GM12878 (cell line): ENCODE data around the gene PDE8B. TPM values are rescaled to one million over a fixed set of nuclear protein-coding genes. Genes with fewer than 3 reads are reported as not detected.

Experiments used
- ATAC-seq: fragments of 200-7000 bp; cut with Tn5 transposase; 3 replicates; pipeline ENCODE4 v1.9.1; 2020; ENCODE audit warnings: mild to moderate bottlenecking, moderate library complexity
- BruUV-seq: library from RNA; stranded (reverse); fragments of 400-500 nt; replicated peaks from 2 replicates; lab custom pipeline; 2021; lab: Mats Ljungman, UMichigan
- CTCF ChIA-PET: fragments of 300-600 bp; sonication (Branson Sonifier 250); formaldehyde crosslinking; extraction: SDS; loops from one replicate; lab custom pipeline; 2021; ENCODE audit warnings: inconsistent platforms; lab: Yijun Ruan, JAX
- POLR2A ChIA-PET: fragments of 350-600 bp; formaldehyde crosslinking; extraction: SDS; loops from one replicate; lab custom pipeline; 2021; ENCODE audit warnings: inconsistent platforms; lab: Charles Lee
- RAD21 ChIA-PET: fragments of 300-600 bp; sonication (Branson Sonifier 250); formaldehyde crosslinking; loops from one replicate; lab custom pipeline; 2023; ENCODE audit warnings: antibody characterized with exemption; ENCODE audit not compliant: unreplicated experiment; lab: Charles Lee
- SMC1A ChIA-PET: fragments of 300-600 bp; sonication (Branson Sonifier 250); formaldehyde crosslinking; loops from one replicate; lab custom pipeline; 2023; ENCODE audit not compliant: unreplicated experiment, uncharacterized antibody; lab: Charles Lee
- DNase-seq: peaks from one replicate; pipeline ENCODE4 v3.0.0-alpha.2; 2011; ENCODE audit warnings: low read depth, low spot score
- FAIRE-seq: peaks from 3 replicates; lab custom pipeline; 2011; peaks lifted over from hg19 to GRCh38; lab: Jason Lieb, UNC
- H2AFZ ChIP-seq: 2 replicates; pipeline ENCODE4 v1.6.0; 2011; ENCODE audit warnings: low read depth, low read length, control low read depth; ENCODE audit not compliant: control insufficient read depth
- H3K27ac ChIP-seq: 2 replicates; pipeline ENCODE4 v1.5.1; 2011; ENCODE audit warnings: control low read depth; ENCODE audit not compliant: control insufficient read depth, insufficient read depth
- H3K27me3 ChIP-seq, 2 experiments: replicated peaks in 1 of 2; 2 replicates each; pipeline versions ENCODE4 v1.6.0 to v1.6.1; 2011; ENCODE audit warnings: low read length in 1 of 2; ENCODE audit not compliant: control insufficient read depth in 2 of 2, insufficient read depth in 2 of 2
- H3K36me3 ChIP-seq, 2 experiments: 2 replicates each; pipeline ENCODE4 v1.5.1; 2011; ENCODE audit warnings: low read length in 1 of 2; ENCODE audit not compliant: control insufficient read depth in 2 of 2, insufficient read depth in 2 of 2
- H3K4me1 ChIP-seq: 2 replicates; pipeline ENCODE4 v1.6.1; 2011; ENCODE audit warnings: mild to moderate bottlenecking, low read length, moderate library complexity, mixed read lengths; ENCODE audit not compliant: control insufficient read depth, insufficient read depth
- H3K4me2 ChIP-seq: 2 replicates; pipeline ENCODE4 v1.6.0; 2011; ENCODE audit warnings: control low read depth; ENCODE audit not compliant: control insufficient read depth, insufficient read depth
- H3K4me3 ChIP-seq: fragments of 200-600 bp; sonication (generic); 2 replicates; pipeline ENCODE4 v1.5.1; 2016
- H3K79me2 ChIP-seq: 2 replicates; pipeline ENCODE4 v1.6.0; 2011; ENCODE audit warnings: low read length; ENCODE audit not compliant: control insufficient read depth, insufficient read depth
- H3K9ac ChIP-seq: 2 replicates; pipeline ENCODE4 v1.8.0; 2011; ENCODE audit warnings: low read length, control low read depth, mixed read lengths; ENCODE audit not compliant: control insufficient read depth, insufficient read depth
- H3K9me3 ChIP-seq: replicated peaks from 3 replicates; pipeline ENCODE4 v1.5.1; 2011; ENCODE audit warnings: mild to moderate bottlenecking, low read length; ENCODE audit not compliant: control insufficient read depth, insufficient read depth
- H4K20me1 ChIP-seq: 2 replicates; pipeline ENCODE4 v1.6.0; 2011; ENCODE audit not compliant: control insufficient read depth, insufficient read depth
- ATF7 ChIP-seq: fragments of 450-650 bp; IDR thresholded peaks from 2 replicates; pipeline ENCODE4 v1.6.1; 2016; ENCODE audit warnings: low read depth, mild to moderate bottlenecking
- BCL11A ChIP-seq: IDR thresholded peaks from 2 replicates; pipeline ENCODE4 v1.6.1; 2011; ENCODE audit warnings: low read depth, low read length
- CBX3 ChIP-seq: fragments of 200-600 bp; sonication (generic); IDR thresholded peaks from 2 replicates; pipeline ENCODE4 v1.6.1; 2016; ENCODE audit warnings: low read depth, borderline replicate concordance
- CREB1 ChIP-seq: IDR thresholded peaks from 2 replicates; pipeline ENCODE4 v1.6.1; 2012; ENCODE audit warnings: low read depth, mild to moderate bottlenecking, inconsistent platforms
- IKZF1 ChIP-seq: fragments of 450-650 bp; conservative IDR thresholded peaks from 2 replicates; pipeline ENCODE4 v1.6.1; 2017; ENCODE audit warnings: antibody characterized with exemption, mild to moderate bottlenecking
- MTA3 ChIP-seq: IDR thresholded peaks from 2 replicates; pipeline ENCODE4 v1.6.1; 2012; ENCODE audit warnings: low read length, inconsistent platforms, borderline replicate concordance
- NFYA ChIP-seq: IDR thresholded peaks from 2 replicates; pipeline ENCODE4 v1.6.1; 2011; ENCODE audit warnings: low read depth, mild to moderate bottlenecking, low read length, improper control_type of control experiment, borderline replicate concordance
- PAX8 ChIP-seq: fragments of 450-650 bp; IDR thresholded peaks from 2 replicates; pipeline ENCODE4 v1.6.1; 2017; ENCODE audit warnings: mild to moderate bottlenecking, moderate library complexity
- SREBF2 ChIP-seq: IDR thresholded peaks from 2 replicates; pipeline ENCODE4 v1.6.1; 2012; ENCODE audit warnings: mild to moderate bottlenecking, low read length
- ZSCAN29 ChIP-seq: fragments of 450-650 bp; IDR thresholded peaks from 2 replicates; pipeline ENCODE4 v1.6.1; 2017; ENCODE audit warnings: mild to moderate bottlenecking, moderate library complexity
- WGBS: methylation state at CpG from one replicate; pipeline ENCODE4 v1.1.6; 2016; ENCODE audit warnings: low lambda C conversion rate; ENCODE audit not compliant: insufficient replicate concordance, insufficient coverage; ENCODE audit errors: missing lambda C conversion rate; 5-methylcytosine and 5-hydroxymethylcytosine counted together
- in situ Hi-C: fragments of 300-500 bp; cut with MboI; formaldehyde crosslinking; loops from 9 replicates; pipeline ENCODE4 v1.14.3; 2018; ENCODE audit warnings: mixed read lengths
- intact Hi-C: fragments of 100-400 bp; cut with micrococcal nuclease; formaldehyde crosslinking; loops from one replicate; pipeline ENCODE4 v1.14.2; 2022; ENCODE audit not compliant: unreplicated experiment
- polyA plus RNA-seq, 11 experiments: library from polyadenylated mRNA; depleted of rRNA in 4 of 11; unstranded in 6 of 11; stranded (reverse) in 5 of 11; fragments of >200 nt; fragmentation: Nextera tagmentation in 4 of 11; fragmentation: Illumina TruSeq in 1 of 11; extraction: Ambion mirVana in 4 of 11; extraction: Trizol in 1 of 11; gene quantifications; 1 replicate in 1 of 11; 2 replicates in 10 of 11; pipeline versions ENCODE4 v1.2.1 to v1.2.3, GENCODE V29; 2011 to 2016; ENCODE audit warnings: inconsistent platforms in 2 of 11, missing spikeins in 2 of 11, low read depth in 1 of 11
- total RNA-seq, 4 experiments: library from RNA; depleted of rRNA in 3 of 4; stranded (reverse); fragments of >200 nt in 3 of 4; fragmentation: Illumina TruSeq in 1 of 4; extraction: Trizol in 1 of 4; gene quantifications; 2 replicates each; pipeline versions ENCODE4 v1.2.1 to v1.2.3, GENCODE V29; 2013 to 2021
- TF ChIP-seq, protein P1 (sequence below): fragments of 450-650 bp; conservative IDR thresholded peaks from 2 replicates; pipeline ENCODE4 v1.6.1; 2017; ENCODE audit warnings: mild to moderate bottlenecking, moderate library complexity
- TF ChIP-seq, protein P2 (sequence below): fragments of 450-650 bp; formaldehyde crosslinking; IDR thresholded peaks from 2 replicates; pipeline ENCODE4 v1.5.0; 2022; ENCODE audit warnings: mild to moderate bottlenecking, missing genetic modification characterization
- TF ChIP-seq, protein P3 (sequence below): IDR thresholded peaks from 2 replicates; pipeline ENCODE4 v1.6.1; 2012; ENCODE audit warnings: low read depth, low read length, improper control_type of control experiment

PDE8B gene
- total and polyA plus RNA-seq, 10 of the 15 experiments (the other 5 are each of a cell fraction or from before 2014, with no cell fraction given), result 0.03 to 0.44 (median 0.20) TPM; not detected in 3

DNA sequence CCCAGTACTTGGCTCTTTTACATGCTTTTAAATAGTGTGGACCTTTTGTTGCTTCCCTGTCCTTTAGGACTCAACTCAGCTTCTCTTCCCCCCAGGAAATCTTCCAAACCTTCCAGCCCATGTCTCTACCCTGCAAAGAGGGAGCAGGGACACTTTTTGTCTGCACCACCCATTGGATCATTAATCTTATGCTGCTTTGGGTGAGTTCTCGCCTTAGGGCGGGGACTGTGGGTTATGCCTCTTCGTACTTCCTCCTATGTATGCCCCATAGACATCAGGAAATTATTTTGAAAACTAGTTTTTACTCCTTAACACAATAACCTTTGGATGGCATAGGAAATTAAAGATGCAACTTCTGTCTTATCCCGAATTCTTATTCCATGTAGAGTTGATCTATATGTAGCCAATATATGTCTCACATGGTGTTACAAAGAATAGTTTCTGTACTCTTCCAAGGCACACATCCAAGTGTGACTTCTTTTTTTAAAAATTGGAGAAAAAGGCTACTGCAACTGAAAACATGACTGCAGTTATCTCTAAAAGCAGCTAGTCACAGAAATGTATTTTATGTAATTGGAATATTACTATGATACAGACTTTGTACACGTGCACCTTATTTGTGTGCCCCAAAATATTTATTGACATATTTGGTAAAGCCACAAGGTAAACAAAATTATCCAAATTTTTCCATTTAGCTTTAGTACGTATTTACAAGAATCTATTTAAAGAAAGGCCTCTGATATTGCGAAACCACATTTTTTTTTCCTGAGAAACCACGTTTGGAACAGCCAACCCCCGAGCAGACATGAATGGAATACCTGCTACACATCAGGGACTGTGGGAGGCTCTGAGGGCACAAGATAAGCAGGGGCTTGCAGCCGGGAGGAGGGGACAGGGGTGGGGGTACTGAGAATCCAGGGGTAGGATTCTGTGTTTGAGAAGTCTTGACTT, 148.1 kb downstream of the PDE8B start:
- H4K20me1 ChIP-seq, result no peaks in the 10 kb centered on the region
- RAD21 ChIA-PET, result interaction anchor here (3.9 kb wide), 1 partner anchor 134 kb away, joined by 12 read pairs; the partner anchor contains the start of gene WDR41
- BruUV-seq, result no TSS peak
- H3K79me2 ChIP-seq, result no peaks in the 10 kb centered on the region
- whole genome bisulfite sequencing, result 61% methylated on average over 10 of the region's 10 CpGs
- POLR2A ChIA-PET, result no interaction called here
- H3K27me3 ChIP-seq, result no peaks in the 10 kb centered on the region
- intact Hi-C loops (no loop called here), in situ Hi-C loops (no loop called here)
- no peak overlapping the region for H3K4me2 ChIP-seq
- no peak overlapping the region for H3K27ac ChIP-seq
- no peak overlapping the region for H2AFZ ChIP-seq
- DNase-seq (no peak), ATAC-seq (no peak), FAIRE-seq (no peak)
- H3K9ac ChIP-seq, result no peak overlapping the region
- CTCF ChIA-PET, result interaction anchor here (0.7 to 1.6 kb wide), 4 partner anchors 18 to 1774 kb away, joined by 3 to 4 read pairs (median 4); no protein-coding TSS in a partner anchor
- peaks cover 16% of the 10 kb centered on the region for H3K4me1 ChIP-seq
- TF ChIP-seq, protein P1, sequence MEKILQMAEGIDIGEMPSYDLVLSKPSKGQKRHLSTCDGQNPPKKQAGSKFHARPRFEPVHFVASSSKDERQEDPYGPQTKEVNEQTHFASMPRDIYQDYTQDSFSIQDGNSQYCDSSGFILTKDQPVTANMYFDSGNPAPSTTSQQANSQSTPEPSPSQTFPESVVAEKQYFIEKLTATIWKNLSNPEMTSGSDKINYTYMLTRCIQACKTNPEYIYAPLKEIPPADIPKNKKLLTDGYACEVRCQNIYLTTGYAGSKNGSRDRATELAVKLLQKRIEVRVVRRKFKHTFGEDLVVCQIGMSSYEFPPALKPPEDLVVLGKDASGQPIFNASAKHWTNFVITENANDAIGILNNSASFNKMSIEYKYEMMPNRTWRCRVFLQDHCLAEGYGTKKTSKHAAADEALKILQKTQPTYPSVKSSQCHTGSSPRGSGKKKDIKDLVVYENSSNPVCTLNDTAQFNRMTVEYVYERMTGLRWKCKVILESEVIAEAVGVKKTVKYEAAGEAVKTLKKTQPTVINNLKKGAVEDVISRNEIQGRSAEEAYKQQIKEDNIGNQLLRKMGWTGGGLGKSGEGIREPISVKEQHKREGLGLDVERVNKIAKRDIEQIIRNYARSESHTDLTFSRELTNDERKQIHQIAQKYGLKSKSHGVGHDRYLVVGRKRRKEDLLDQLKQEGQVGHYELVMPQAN, result no peak
- TF ChIP-seq IKZF1 (no peak), SREBF2 (no peak), CREB1 (no peak), CBX3 (no peak), NFYA (no peak), PAX8 (no peak), ZSCAN29 (no peak), ATF7 (no peak), BCL11A (no peak), MTA3 (no peak)
- TF ChIP-seq, protein P2, sequence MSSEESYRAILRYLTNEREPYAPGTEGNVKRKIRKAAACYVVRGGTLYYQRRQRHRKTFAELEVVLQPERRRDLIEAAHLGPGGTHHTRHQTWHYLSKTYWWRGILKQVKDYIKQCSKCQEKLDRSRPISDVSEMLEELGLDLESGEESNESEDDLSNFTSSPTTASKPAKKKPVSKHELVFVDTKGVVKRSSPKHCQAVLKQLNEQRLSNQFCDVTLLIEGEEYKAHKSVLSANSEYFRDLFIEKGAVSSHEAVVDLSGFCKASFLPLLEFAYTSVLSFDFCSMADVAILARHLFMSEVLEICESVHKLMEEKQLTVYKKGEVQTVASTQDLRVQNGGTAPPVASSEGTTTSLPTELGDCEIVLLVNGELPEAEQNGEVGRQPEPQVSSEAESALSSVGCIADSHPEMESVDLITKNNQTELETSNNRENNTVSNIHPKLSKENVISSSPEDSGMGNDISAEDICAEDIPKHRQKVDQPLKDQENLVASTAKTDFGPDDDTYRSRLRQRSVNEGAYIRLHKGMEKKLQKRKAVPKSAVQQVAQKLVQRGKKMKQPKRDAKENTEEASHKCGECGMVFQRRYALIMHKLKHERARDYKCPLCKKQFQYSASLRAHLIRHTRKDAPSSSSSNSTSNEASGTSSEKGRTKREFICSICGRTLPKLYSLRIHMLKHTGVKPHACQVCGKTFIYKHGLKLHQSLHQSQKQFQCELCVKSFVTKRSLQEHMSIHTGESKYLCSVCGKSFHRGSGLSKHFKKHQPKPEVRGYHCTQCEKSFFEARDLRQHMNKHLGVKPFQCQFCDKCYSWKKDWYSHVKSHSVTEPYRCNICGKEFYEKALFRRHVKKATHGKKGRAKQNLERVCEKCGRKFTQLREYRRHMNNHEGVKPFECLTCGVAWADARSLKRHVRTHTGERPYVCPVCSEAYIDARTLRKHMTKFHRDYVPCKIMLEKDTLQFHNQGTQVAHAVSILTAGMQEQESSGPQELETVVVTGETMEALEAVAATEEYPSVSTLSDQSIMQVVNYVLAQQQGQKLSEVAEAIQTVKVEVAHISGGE (CRISPR knock-in tag), result no peak
- TF ChIP-seq, protein P3, sequence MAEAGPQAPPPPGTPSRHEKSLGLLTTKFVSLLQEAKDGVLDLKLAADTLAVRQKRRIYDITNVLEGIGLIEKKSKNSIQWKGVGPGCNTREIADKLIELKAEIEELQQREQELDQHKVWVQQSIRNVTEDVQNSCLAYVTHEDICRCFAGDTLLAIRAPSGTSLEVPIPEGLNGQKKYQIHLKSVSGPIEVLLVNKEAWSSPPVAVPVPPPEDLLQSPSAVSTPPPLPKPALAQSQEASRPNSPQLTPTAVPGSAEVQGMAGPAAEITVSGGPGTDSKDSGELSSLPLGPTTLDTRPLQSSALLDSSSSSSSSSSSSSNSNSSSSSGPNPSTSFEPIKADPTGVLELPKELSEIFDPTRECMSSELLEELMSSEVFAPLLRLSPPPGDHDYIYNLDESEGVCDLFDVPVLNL, result no peak
- H3K36me3 ChIP-seq, result no peaks in the 10 kb centered on the region
- SMC1A ChIA-PET, result interaction anchor here (0.6 to 2.7 kb wide), 4 partner anchors 18 to 208 kb away, joined by 3 to 18 read pairs (median 4); no protein-coding TSS in a partner anchor
- H3K9me3 ChIP-seq, result no peaks in the 10 kb centered on the region
- no peak overlapping the region for H3K4me3 ChIP-seq
